Liver (tissue), 9 donors: ENCODE data around the gene THBS3. TPM values are rescaled to one million over a fixed set of nuclear protein-coding genes. Genes with fewer than 3 reads are reported as not detected.

Experiments
- DNase-seq: peaks from one replicate; pipeline ENCODE4 v3.0.0-alpha.2; 2017; ENCODE audit warnings: low spot score
- H3K27ac ChIP-seq, 2 donors: one replicate each; pipeline ENCODE4 v1.7.0; 2013; ENCODE audit warnings: inconsistent platforms in 2 of 2, low read length in 2 of 2, control low read depth in 1 of 2, low read depth in 1 of 2, mild to moderate bottlenecking in 1 of 2
- H3K27me3 ChIP-seq, 4 donors: one replicate each; pipeline versions ENCODE4 v1.6.1 to v1.7.0; 2013; ENCODE audit warnings: low read length in 3 of 4, inconsistent platforms in 1 of 4, mild to moderate bottlenecking in 1 of 4, moderate library complexity in 1 of 4; ENCODE audit not compliant: control insufficient read depth in 4 of 4, insufficient read depth in 4 of 4
- H3K36me3 ChIP-seq, 4 donors: one replicate each; pipeline versions ENCODE4 v1.6.1 to v1.7.0; 2013; ENCODE audit warnings: low read length in 3 of 4, mild to moderate bottlenecking in 3 of 4, low read depth in 1 of 4, moderate library complexity in 1 of 4; ENCODE audit not compliant: control insufficient read depth in 4 of 4, insufficient read depth in 3 of 4
- H3K4me1 ChIP-seq, 4 donors: one replicate each; pipeline versions ENCODE4 v1.6.1 to v1.7.0; 2013; ENCODE audit warnings: low read length in 3 of 4, mild to moderate bottlenecking in 3 of 4, moderate library complexity in 1 of 4; ENCODE audit not compliant: control insufficient read depth in 4 of 4, insufficient read depth in 4 of 4
- H3K4me3 ChIP-seq, 3 donors: one replicate each; pipeline versions ENCODE4 v1.6.1 to v1.7.0; 2013; ENCODE audit warnings: low read length in 3 of 3, control low read depth in 1 of 3, low read depth in 1 of 3, mild to moderate bottlenecking in 1 of 3
- H3K9ac ChIP-seq, 2 donors: one replicate each; pipeline ENCODE4 v1.7.0; 2013; ENCODE audit warnings: low read length in 2 of 2, mild to moderate bottlenecking in 2 of 2, moderate library complexity in 2 of 2, control low read depth in 1 of 2, low read depth in 1 of 2
- H3K9me3 ChIP-seq, 4 donors: one replicate each; pipeline versions ENCODE4 v1.6.1 to v1.7.0; 2013; ENCODE audit warnings: low read length in 3 of 4; ENCODE audit not compliant: control insufficient read depth in 4 of 4
- ATF3 ChIP-seq: IDR thresholded peaks from 2 replicates; pipeline ENCODE4 v1.6.1; 2016; ENCODE audit warnings: antibody characterized with exemption
- CTCF ChIP-seq: fragments of 150-350 bp; IDR thresholded peaks from 2 replicates; pipeline ENCODE4 v1.5.1; 2017; ENCODE audit warnings: improper control_type of control experiment, low read depth, low read length; ENCODE audit not compliant: missing input control
- FOXA1 ChIP-seq: IDR thresholded peaks from 2 replicates; pipeline ENCODE4 v1.6.1; 2016; ENCODE audit warnings: antibody characterized with exemption
- FOXA2 ChIP-seq: IDR thresholded peaks from 2 replicates; pipeline ENCODE4 v1.6.1; 2016; ENCODE audit warnings: antibody characterized with exemption
- GABPA ChIP-seq, 2 donors: IDR thresholded peaks in 1 of 2; conservative IDR thresholded peaks in 1 of 2; 2 replicates each; pipeline ENCODE4 v1.6.1; 2016; ENCODE audit warnings: antibody characterized with exemption in 2 of 2, mild to moderate bottlenecking in 1 of 2, moderate library complexity in 1 of 2
- HNF4A ChIP-seq, 2 donors: conservative IDR thresholded peaks; 2 replicates each; pipeline ENCODE4 v1.6.1; 2016; ENCODE audit warnings: antibody characterized with exemption in 2 of 2, mild to moderate bottlenecking in 2 of 2
- HNF4G ChIP-seq: IDR thresholded peaks from 2 replicates; pipeline ENCODE4 v1.6.1; 2016; ENCODE audit warnings: antibody characterized with exemption
- JUND ChIP-seq, 2 donors: IDR thresholded peaks; 2 replicates each; pipeline ENCODE4 v1.6.1; 2016; ENCODE audit warnings: antibody characterized with exemption in 2 of 2
- RAD21 ChIP-seq, 2 donors: IDR thresholded peaks; 2 replicates each; pipeline ENCODE4 v1.6.1; 2016; ENCODE audit warnings: antibody characterized with exemption in 2 of 2, mild to moderate bottlenecking in 2 of 2
- REST ChIP-seq: IDR thresholded peaks from 2 replicates; pipeline ENCODE4 v1.6.1; 2016; ENCODE audit warnings: antibody characterized with exemption, mild to moderate bottlenecking
- RXRA ChIP-seq, 2 donors: IDR thresholded peaks; 2 replicates each; pipeline ENCODE4 v1.6.1; 2017 to 2018; ENCODE audit warnings: antibody characterized with exemption in 2 of 2, mild to moderate bottlenecking in 1 of 2
- SP1 ChIP-seq: IDR thresholded peaks from 2 replicates; pipeline ENCODE4 v1.6.1; 2018; ENCODE audit warnings: antibody characterized with exemption, mild to moderate bottlenecking
- TAF1 ChIP-seq: conservative IDR thresholded peaks from 2 replicates; pipeline ENCODE4 v1.6.1; 2016; ENCODE audit warnings: antibody characterized with exemption, mild to moderate bottlenecking
- ZBTB33 ChIP-seq: IDR thresholded peaks from 2 replicates; pipeline ENCODE4 v1.6.1; 2016; ENCODE audit warnings: antibody characterized with exemption
- WGBS: extraction: QIAGEN DNeasy Blood & Tissue Kit; methylation state at CpG from one replicate; pipeline ENCODE4 v1.1.7; 2013; 5-methylcytosine and 5-hydroxymethylcytosine counted together
- polyA plus RNA-seq, 2 donors: library from polyadenylated mRNA; stranded (reverse) in 1 of 2; unstranded in 1 of 2; fragments of 200-250 nt in 1 of 2; fragments of >200 nt in 1 of 2; fragmentation: Nextera tagmentation in 1 of 2; extraction: Ambion mirVana in 1 of 2; gene quantifications; one replicate each; pipeline versions ENCODE4 v1.2.1 to v1.2.3, GENCODE V29; 2013 to 2015
- total RNA-seq, 2 donors: library from RNA; depleted of rRNA; stranded (reverse); fragments of >200 nt; gene quantifications; one replicate each; pipeline ENCODE4 v1.2.3, GENCODE V29; 2014
- donor health status: healthy.
- donor health status: healthy.
- donor health status: healthy.
- donor health status: healthy.
- donor health status: healthy.

THBS3 gene
- total and polyA plus RNA-seq, 4 donors = 3.1 to 6.9 (median 4.2) TPM

GRCh38 chr1:155183775-155184221 is 23.9 kb downstream of the THBS3 start:
- Histone ChIP-seq H3K4me1 (peaks cover 0 to 4% (median 0%) of the 10 kb centered on the region in 4 donors), H3K4me3 (no peak overlapping the region), H3K27me3 (no peaks in the 10 kb centered on the region), H3K36me3 (no peaks in the 10 kb centered on the region), H3K9me3 (no peaks in the 10 kb centered on the region), H3K9ac (no peak overlapping the region), H3K27ac (no peak overlapping the region)
- WGBS = 88% methylated on average over 20 of the region's 20 CpGs
- DNase-seq = no peak
- TF ChIP-seq ATF3 (no peak), TAF1 (no peak)

GRCh38 chr1:155182052-155182550 is 25.6 kb downstream of the THBS3 start:
- Histone ChIP-seq H3K4me3 (no peak overlapping the region), H3K4me1 (peaks cover 0 to 4% (median 0%) of the 10 kb centered on the region in 4 donors), H3K36me3 (no peaks in the 10 kb centered on the region), H3K9ac (no peak overlapping the region), H3K27me3 (no peaks in the 10 kb centered on the region), H3K27ac (no peak overlapping the region), H3K9me3 (no peaks in the 10 kb centered on the region)
- 86% methylated on average over 7 of the region's 7 CpGs for WGBS
- TF ChIP-seq CTCF (no peak), JUND (IDR thresholded peaks at IDR 0.05) (no peak), SP1 (no peak), HNF4G (no peak), ZBTB33 (no peak), REST (no peak), GABPA (IDR thresholded peaks at IDR 0.05 in 1 of 2, conservative IDR thresholded peaks at IDR 0.05 in 1 of 2) (no peak), FOXA2 (no peak), RAD21 (IDR thresholded peaks at IDR 0.05) (no peak), HNF4A (conservative IDR thresholded peaks at IDR 0.05) (no peak), RXRA (IDR thresholded peaks at IDR 0.05) (no peak), FOXA1 (no peak)
- DNase-seq = no peak
